Panc1 (cell line): ENCODE data around the gene SCYGR6.
A peak's percentile ranks its signal among the peaks of the same experiment; 100 is the strongest.

Experiments used
- POLR2AphosphoS5 ChIP-seq: IDR thresholded peaks from 2 replicates; pipeline ENCODE4 v1.6.1; 2012; ENCODE audit warnings: mild to moderate bottlenecking, low read depth, low read length, moderate library complexity
- TCF7L2 ChIP-seq: IDR thresholded peaks from 2 replicates; pipeline ENCODE4 v1.6.1; 2011; ENCODE audit warnings: mild to moderate bottlenecking, low read depth, low read length, inconsistent platforms
- TF ChIP-seq, protein P1 (sequence below): fragments of 450-650 bp; IDR thresholded peaks from 2 replicates; pipeline ENCODE4 v1.5.1; 2017; ENCODE audit warnings: mild to moderate bottlenecking
- TF ChIP-seq, protein P2 (sequence below), 2 experiments: IDR thresholded peaks; 2 replicates each; pipeline ENCODE4 v1.6.1; 2011 to 2012; ENCODE audit warnings: low read depth in 2 of 2, control low read depth in 1 of 2, low read length in 1 of 2, mild to moderate bottlenecking in 1 of 2, moderate library complexity in 1 of 2; ENCODE audit not compliant: insufficient read depth in 1 of 2

- TF ChIP-seq, protein P1, sequence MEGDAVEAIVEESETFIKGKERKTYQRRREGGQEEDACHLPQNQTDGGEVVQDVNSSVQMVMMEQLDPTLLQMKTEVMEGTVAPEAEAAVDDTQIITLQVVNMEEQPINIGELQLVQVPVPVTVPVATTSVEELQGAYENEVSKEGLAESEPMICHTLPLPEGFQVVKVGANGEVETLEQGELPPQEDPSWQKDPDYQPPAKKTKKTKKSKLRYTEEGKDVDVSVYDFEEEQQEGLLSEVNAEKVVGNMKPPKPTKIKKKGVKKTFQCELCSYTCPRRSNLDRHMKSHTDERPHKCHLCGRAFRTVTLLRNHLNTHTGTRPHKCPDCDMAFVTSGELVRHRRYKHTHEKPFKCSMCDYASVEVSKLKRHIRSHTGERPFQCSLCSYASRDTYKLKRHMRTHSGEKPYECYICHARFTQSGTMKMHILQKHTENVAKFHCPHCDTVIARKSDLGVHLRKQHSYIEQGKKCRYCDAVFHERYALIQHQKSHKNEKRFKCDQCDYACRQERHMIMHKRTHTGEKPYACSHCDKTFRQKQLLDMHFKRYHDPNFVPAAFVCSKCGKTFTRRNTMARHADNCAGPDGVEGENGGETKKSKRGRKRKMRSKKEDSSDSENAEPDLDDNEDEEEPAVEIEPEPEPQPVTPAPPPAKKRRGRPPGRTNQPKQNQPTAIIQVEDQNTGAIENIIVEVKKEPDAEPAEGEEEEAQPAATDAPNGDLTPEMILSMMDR = peak; percentile 47
- TF ChIP-seq POLR2AphosphoS5 (no peak), TCF7L2 (no peak)
- TF ChIP-seq, protein P2, sequence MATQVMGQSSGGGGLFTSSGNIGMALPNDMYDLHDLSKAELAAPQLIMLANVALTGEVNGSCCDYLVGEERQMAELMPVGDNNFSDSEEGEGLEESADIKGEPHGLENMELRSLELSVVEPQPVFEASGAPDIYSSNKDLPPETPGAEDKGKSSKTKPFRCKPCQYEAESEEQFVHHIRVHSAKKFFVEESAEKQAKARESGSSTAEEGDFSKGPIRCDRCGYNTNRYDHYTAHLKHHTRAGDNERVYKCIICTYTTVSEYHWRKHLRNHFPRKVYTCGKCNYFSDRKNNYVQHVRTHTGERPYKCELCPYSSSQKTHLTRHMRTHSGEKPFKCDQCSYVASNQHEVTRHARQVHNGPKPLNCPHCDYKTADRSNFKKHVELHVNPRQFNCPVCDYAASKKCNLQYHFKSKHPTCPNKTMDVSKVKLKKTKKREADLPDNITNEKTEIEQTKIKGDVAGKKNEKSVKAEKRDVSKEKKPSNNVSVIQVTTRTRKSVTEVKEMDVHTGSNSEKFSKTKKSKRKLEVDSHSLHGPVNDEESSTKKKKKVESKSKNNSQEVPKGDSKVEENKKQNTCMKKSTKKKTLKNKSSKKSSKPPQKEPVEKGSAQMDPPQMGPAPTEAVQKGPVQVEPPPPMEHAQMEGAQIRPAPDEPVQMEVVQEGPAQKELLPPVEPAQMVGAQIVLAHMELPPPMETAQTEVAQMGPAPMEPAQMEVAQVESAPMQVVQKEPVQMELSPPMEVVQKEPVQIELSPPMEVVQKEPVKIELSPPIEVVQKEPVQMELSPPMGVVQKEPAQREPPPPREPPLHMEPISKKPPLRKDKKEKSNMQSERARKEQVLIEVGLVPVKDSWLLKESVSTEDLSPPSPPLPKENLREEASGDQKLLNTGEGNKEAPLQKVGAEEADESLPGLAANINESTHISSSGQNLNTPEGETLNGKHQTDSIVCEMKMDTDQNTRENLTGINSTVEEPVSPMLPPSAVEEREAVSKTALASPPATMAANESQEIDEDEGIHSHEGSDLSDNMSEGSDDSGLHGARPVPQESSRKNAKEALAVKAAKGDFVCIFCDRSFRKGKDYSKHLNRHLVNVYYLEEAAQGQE (IDR thresholded peaks at IDR 0.05; ENCODE audit: insufficient read depth in 1 of 2, low read depth in 2 of 2, low read length in 1 of 2) = no peak
Measured at GRCh38 chr2:227748079-227748478, 23.5 kb upstream of the SCYGR6 start.
